Loucy (cell line): ENCODE measurements around the gene HS3ST4.

Experiments
- CTCF ChIP-seq: fragments of 200-600 bp; sonication (generic); conservative IDR thresholded peaks from 2 replicates; pipeline ENCODE4 v1.5.1; 2014; ENCODE audit warnings: mild to moderate bottlenecking, antibody characterized with exemption, low read length
- EZH2phosphoT487 ChIP-seq: fragments of 200-600 bp; IDR thresholded peaks from 2 replicates; pipeline ENCODE4 v1.6.1; 2018; ENCODE audit warnings: antibody characterized with exemption, mild to moderate bottlenecking, moderate library complexity, borderline replicate concordance

DNA sequence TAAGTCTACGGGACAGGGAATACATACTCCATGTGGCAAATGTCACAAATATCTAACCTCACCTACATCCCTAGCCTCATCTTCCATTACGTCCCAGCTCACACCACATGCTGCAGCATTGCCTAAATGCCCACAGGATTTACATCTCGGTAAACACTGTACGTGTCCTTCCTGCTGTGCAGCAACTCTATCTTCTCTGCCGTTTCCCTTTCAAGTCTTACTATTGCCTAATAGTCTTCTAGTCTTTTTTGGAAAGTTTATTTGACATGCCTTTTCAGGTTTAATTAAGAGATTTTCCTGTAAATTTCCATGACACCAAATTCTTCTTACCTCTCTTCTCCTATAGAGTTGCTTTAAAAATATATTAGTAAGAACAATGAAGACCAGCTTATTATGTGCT is 120.5 kb downstream of the HS3ST4 start:
- TF ChIP-seq CTCF, result no peak
- TF ChIP-seq EZH2phosphoT487, result no peak
